Suprapubic skin (tissue), 4 donors: ENCODE data around the gene VCP. TPM values are rescaled to one million over a fixed set of nuclear protein-coding genes. Genes with fewer than 3 reads are reported as not detected.
"Not testable (repeated sequence)": the region's sequence is repeated elsewhere in the genome, so short reads cannot be mapped to it uniquely, and the experiment has no call there.

Experiments used
- DNase-seq, 2 donors: peaks; one replicate each; pipeline ENCODE4 v3.0.0-alpha.2; 2019; ENCODE audit warnings: low spot score in 2 of 2
- H3K27ac ChIP-seq: fragments of 200-600 bp; sonication (generic); one replicate; pipeline ENCODE4 v1.5.1; 2019
- H3K27me3 ChIP-seq: fragments of 200-600 bp; sonication (generic); one replicate; pipeline ENCODE4 v1.5.1; 2019
- H3K36me3 ChIP-seq: fragments of 200-600 bp; sonication (generic); one replicate; pipeline ENCODE4 v1.5.1; 2019
- H3K4me1 ChIP-seq: fragments of 200-600 bp; sonication (generic); one replicate; pipeline ENCODE4 v1.5.1; 2019
- H3K4me3 ChIP-seq: fragments of 200-600 bp; sonication (generic); one replicate; pipeline ENCODE4 v1.5.1; 2019; ENCODE audit warnings: mild to moderate bottlenecking
- H3K9me3 ChIP-seq: fragments of 200-600 bp; sonication (generic); one replicate; pipeline ENCODE4 v1.5.1; 2019
- EP300 ChIP-seq: sonication (generic); formaldehyde crosslinking; IDR thresholded peaks from one replicate; pipeline ENCODE4 v1.6.1; 2017; ENCODE audit warnings: antibody characterized with exemption
- POLR2A ChIP-seq, 2 donors: fragments of 450-650 bp; IDR thresholded peaks; one replicate each; pipeline ENCODE4 v1.6.1; 2017; ENCODE audit warnings: antibody characterized with exemption in 2 of 2, mild to moderate bottlenecking in 2 of 2, moderate library complexity in 2 of 2
- POLR2AphosphoS5 ChIP-seq, 3 donors: sonication (generic); formaldehyde crosslinking; IDR thresholded peaks; one replicate each; pipeline ENCODE4 v1.6.1; 2017; ENCODE audit warnings: antibody characterized with exemption in 3 of 3
- WGBS: methylation state at CpG from one replicate; pipeline ENCODE4 v1.1.5; 2018; 5-methylcytosine and 5-hydroxymethylcytosine counted together
- total RNA-seq, 4 donors: library from RNA; depleted of rRNA; stranded (reverse); fragments of >200 nt; gene quantifications; one replicate each; pipeline ENCODE4 v1.1.0, GENCODE V29; 2016
- TF ChIP-seq, protein P1 (sequence below), 2 donors: fragments of 200-600 bp in 1 of 2; fragments of 450-650 bp in 1 of 2; sonication (generic) in 1 of 2; IDR thresholded peaks; one replicate each; pipeline ENCODE4 v1.5.1; 2016 to 2019; ENCODE audit warnings: antibody characterized with exemption in 2 of 2, mild to moderate bottlenecking in 1 of 2, moderate library complexity in 1 of 2

The VCP gene
- total RNA-seq, 4 donors from 2014 or later = 128 to 187 (median 159) TPM

DNA sequence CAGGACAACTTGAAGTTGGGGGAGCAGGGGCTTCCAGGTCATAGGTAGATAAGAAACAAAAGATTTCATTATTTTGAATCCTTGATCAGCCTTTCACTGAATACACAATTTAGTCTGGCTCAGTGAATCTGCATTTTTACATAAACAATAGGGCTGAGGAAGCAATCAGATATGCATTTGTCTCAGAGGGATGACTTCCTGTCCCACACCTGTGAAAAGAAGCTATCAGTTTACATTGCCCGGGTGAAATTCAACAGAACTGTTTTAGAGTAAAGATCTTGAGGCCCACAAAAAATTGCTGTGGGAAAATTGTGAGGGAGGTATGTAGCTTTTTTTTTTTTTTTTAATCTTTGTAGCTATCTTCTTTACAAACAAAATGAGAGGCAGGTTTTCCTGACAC is 44.6 kb downstream of the VCP start:
- no peaks in the 10 kb centered on the region for H3K27me3 ChIP-seq
- peaks cover 4% of the 10 kb centered on the region for H3K4me1 ChIP-seq
- H3K27ac ChIP-seq = no peak overlapping the region
- 67% methylated on average over 1 of the region's 1 CpG for WGBS
- DNase-seq = no peak
- TF ChIP-seq, protein P1, sequence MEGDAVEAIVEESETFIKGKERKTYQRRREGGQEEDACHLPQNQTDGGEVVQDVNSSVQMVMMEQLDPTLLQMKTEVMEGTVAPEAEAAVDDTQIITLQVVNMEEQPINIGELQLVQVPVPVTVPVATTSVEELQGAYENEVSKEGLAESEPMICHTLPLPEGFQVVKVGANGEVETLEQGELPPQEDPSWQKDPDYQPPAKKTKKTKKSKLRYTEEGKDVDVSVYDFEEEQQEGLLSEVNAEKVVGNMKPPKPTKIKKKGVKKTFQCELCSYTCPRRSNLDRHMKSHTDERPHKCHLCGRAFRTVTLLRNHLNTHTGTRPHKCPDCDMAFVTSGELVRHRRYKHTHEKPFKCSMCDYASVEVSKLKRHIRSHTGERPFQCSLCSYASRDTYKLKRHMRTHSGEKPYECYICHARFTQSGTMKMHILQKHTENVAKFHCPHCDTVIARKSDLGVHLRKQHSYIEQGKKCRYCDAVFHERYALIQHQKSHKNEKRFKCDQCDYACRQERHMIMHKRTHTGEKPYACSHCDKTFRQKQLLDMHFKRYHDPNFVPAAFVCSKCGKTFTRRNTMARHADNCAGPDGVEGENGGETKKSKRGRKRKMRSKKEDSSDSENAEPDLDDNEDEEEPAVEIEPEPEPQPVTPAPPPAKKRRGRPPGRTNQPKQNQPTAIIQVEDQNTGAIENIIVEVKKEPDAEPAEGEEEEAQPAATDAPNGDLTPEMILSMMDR (IDR thresholded peaks at IDR 0.05) = no peak
- TF ChIP-seq POLR2AphosphoS5 (IDR thresholded peaks at IDR 0.05) (no peak), EP300 (no peak), POLR2A (IDR thresholded peaks at IDR 0.05) (no peak)
- no peak overlapping the region for H3K4me3 ChIP-seq
- H3K36me3 ChIP-seq = peaks cover 17% of the 10 kb centered on the region
- no peaks in the 10 kb centered on the region for H3K9me3 ChIP-seq

DNA sequence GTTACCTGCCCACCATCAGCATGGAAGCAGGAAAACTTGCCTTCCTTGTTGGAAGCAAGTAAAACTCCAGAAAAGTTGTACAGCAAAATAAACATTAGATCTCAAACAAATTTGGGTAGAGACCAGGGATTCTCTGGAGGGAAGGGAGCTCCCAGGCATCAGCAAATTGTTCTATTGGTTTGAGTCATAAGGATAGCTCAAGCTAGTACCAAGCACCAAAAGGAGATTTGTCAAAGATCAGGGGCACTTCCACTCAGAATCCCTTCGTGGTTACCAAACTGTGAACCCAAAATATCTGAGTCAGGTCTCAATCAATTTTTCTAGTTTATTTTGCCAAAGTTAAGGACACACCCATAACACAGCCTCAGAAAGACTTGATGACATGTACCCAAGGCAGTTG is 45.1 kb downstream of the VCP start:
- Histone ChIP-seq H3K4me1 (peaks cover 4% of the 10 kb centered on the region), H3K36me3 (peaks cover 21% of the 10 kb centered on the region), H3K27me3 (no peaks in the 10 kb centered on the region), H3K27ac (no peak overlapping the region), H3K4me3 (no peak overlapping the region), H3K9me3 (no peaks in the 10 kb centered on the region)
- 45% methylated on average over 1 of the region's 1 CpG for WGBS
- DNase-seq = no peak
- no peak for TF ChIP-seq POLR2A (IDR thresholded peaks at IDR 0.05)

DNA sequence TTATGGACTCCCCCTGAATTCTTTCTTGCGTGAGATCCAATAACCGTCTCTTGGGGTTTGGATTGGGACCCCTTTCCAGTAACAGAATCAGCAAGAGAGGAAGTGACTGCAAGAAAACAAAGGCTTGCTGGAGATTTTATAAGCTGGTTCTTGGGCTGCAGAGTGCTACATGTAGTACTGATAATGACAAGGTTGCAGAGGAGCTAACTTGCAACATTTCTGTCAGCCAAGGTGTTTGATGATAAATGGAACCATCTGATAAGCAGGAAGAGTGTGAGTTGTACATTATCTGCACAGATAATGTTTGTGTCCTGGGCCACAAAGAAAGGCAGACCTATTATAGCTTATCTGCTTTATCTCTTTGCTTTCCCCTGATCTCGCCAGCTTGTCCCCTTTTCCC is 45.8 kb downstream of the VCP start:
- H3K4me3 ChIP-seq = no peak overlapping the region
- H3K9me3 ChIP-seq = no peaks in the 10 kb centered on the region
- TF ChIP-seq EP300 = no peak
- TF ChIP-seq, protein P1 (IDR thresholded peaks at IDR 0.05) = no peak
- no peak for TF ChIP-seq POLR2AphosphoS5 (IDR thresholded peaks at IDR 0.05)
- no peak for TF ChIP-seq POLR2A (IDR thresholded peaks at IDR 0.05)
- peaks cover 22% of the 10 kb centered on the region for H3K36me3 ChIP-seq
- H3K4me1 ChIP-seq = peaks cover 4% of the 10 kb centered on the region
- 67% methylated on average over 3 of the region's 3 CpGs for WGBS
- H3K27me3 ChIP-seq = no peaks in the 10 kb centered on the region
- DNase-seq = no peak
- H3K27ac ChIP-seq = no peak overlapping the region

DNA sequence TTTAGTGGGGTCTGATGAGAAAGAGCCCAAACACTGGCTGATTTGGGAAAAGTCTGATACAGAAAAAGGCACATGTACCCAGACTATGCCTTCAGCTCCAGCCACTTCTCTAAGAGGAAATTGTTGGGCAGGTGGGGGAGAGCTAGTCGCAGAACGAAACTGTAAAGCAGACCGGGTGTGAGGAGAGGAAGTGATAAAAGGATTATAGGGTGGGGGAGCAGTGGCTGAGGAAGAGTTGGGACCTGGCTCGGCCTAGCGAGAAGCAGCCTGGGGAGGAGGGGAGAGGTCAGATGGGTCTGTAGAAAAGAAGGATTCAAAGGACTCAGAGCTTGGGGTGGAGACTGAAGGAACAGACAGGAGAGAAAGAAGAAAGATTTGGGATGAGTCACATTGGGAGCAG is 49.0 kb downstream of the VCP start:
- not testable (repeated sequence) for H3K9me3 ChIP-seq, DNase-seq, H3K4me3 ChIP-seq, H3K27ac ChIP-seq, H3K4me1 ChIP-seq, H3K27me3 ChIP-seq
- WGBS = 81% methylated on average over 5 of the region's 5 CpGs
- H3K36me3 ChIP-seq = peaks cover 26% of the 10 kb centered on the region

DNA sequence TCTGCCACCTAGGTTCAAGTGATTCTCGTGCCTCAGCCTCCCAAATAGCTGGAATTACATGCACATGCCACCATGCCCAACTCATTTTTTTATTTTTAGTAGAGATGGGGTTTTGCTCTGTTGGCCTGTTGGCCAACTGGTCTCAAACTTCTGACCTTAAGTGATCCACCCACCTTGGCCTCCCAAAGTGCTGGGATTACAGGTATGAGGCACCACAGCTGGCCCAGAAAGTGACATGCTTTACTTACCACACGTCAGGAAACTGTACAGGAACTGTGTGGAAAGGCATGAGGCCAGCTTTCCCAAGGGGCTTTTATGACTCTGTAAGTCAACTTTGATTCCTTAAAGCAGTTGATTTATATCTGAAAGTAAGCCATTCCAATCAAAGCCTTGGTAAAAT is 57.9 kb downstream of the VCP start:
- H3K4me3 ChIP-seq = no peak overlapping the region
- H3K9me3 ChIP-seq = peaks cover 11% of the 10 kb centered on the region
- TF ChIP-seq POLR2A (IDR thresholded peaks at IDR 0.05) (no peak), POLR2AphosphoS5 (IDR thresholded peaks at IDR 0.05) (no peak), EP300 (no peak)
- TF ChIP-seq, protein P1 (IDR thresholded peaks at IDR 0.05) = no peak
- peaks cover 33% of the 10 kb centered on the region for H3K36me3 ChIP-seq
- no peaks in the 10 kb centered on the region for H3K27me3 ChIP-seq
- WGBS = 55% methylated on average over 2 of the region's 2 CpGs
- DNase-seq = no peak
- H3K27ac ChIP-seq = no peak overlapping the region
- H3K4me1 ChIP-seq = no peaks in the 10 kb centered on the region

DNA sequence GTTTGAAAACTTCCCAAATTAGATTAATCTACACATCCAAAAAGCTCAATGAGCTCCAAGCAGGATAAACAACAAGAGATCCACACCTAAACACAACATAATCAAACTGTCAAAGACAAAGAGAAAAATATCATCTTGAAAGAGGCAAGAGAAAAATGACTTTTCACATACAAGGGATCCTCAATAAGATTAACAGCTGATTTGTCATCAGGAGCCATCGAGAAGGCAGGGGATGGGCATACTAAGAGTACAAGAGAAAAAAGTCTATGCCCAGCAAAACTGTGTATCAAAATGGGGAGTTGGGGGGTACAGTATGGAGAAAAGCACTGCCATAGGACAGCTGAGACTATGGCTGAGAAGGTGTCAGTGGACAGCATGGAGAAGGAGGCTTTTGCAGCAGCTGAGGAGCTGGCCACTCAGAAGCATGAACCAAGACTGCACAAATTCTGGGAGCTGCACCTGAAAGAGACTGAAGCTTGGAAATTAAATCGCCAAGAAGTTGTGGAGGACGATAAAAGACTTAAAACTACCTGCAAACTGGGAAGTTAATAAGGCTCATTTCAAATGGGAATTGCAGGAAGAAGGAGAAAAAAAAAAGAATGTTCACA is 62.0 kb downstream of the VCP start:
- 86% methylated on average over 3 of the region's 3 CpGs for WGBS

More for the DNA sequence above, 62.0 kb downstream of the VCP start:
- Histone ChIP-seq H3K27me3 (no peaks in the 10 kb centered on the region), H3K4me3 (no peak overlapping the region), H3K36me3 (peaks cover 37% of the 10 kb centered on the region), H3K9me3 (peaks cover 11% of the 10 kb centered on the region), H3K4me1 (no peaks in the 10 kb centered on the region), H3K27ac (no peak overlapping the region)
- DNase-seq = no peak
- TF ChIP-seq, protein P1 (IDR thresholded peaks at IDR 0.05) = no peak

Other genes with a start within 250 kb of the VCP start
- gene PHF24, start 114.3 kb downstream of the VCP start, total RNA-seq = 1 to 10 TPM in 2 of 4 donors, under 1 TPM in 2; 0.26 to 4.2 (median 1.2) TPM
- gene DNAJB5, start 82.9 kb downstream of the VCP start, total RNA-seq = 1 to 10 TPM in 3 of 4 donors, under 1 TPM in 1; 0.98 to 4.7 (median 1.6) TPM
- gene FANCG, start 7.3 kb upstream of the VCP start, total RNA-seq = 10 to 100 TPM; 24.2 to 39.7 (median 28.3) TPM
- 10 to 100 TPM; 14.5 to 26.3 (median 23.1) TPM for gene PIGO, start 24.0 kb upstream of the VCP start, total RNA-seq
- 10 to 100 TPM; 48.8 to 99.2 (median 91.1) TPM for gene STOML2, start 30.5 kb upstream of the VCP start, total RNA-seq
- 10 to 100 TPM; 16.0 to 21.9 (median 21.4) TPM for gene ATOSB, start 43.2 kb upstream of the VCP start, total RNA-seq
- 10 to 100 TPM; 27.8 to 43.2 (median 30.6) TPM for gene UNC13B, start 89.4 kb upstream of the VCP start, total RNA-seq